Measurements from ENCODE around the gene YEATS2. TPM values are rescaled to one million over a fixed set of nuclear protein-coding genes. Genes with fewer than 3 reads are reported as not detected.

YEATS2 gene
- total RNA-seq, 6 donors from 2014 or later: 23.9 to 65.0 (median 41.2) TPM

DNA sequence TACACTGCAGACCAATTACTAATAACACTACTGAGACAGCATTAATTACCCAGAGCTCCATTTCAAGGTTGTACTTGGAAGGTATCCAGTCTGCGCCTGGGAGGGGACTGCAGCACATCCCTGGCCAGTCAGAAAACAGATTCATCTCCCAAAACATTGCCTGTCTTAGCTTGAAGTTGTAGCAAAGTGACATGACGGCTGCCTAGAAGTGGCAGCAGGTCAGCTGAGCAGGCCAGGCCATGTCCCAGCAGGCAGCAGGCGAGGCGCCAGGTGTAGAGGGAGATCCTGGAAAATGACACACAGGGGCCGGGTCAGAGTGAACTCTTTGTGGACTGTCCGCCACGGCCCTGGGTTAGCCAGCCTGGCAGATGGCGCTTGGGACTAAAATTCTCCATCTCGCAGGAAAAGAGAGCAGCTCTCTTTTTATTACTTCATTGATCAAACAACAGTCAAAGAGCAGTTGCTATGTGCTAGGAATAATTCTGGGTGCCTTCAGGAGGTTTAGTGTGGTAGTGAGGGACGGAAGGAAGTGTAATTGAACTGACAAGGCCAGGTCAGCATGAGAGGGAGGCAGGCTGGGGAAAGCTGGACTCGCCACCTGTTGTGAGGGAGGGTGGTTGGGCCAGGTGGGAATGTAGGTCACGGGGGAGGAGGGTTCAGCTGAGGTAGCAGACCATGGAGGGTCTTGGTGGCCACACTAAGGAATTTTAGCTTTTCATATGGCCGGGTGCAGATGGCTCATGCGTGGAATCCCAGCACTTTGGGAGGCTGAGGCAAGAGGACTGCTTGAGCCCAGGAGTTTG, 129.1 kb downstream of the YEATS2 start:
- H3K27ac ChIP-seq: no peak overlapping the region
- ATAC-seq (ENCODE audit: low FRiP score in 2 of 2): no peak
- H3K36me3 ChIP-seq: peaks cover 10 to 38% (median 16%) of the 10 kb centered on the region in 4 donors
- WGBS, 2 donors: 94 to 98% methylated on average over 10 to 14 of the region's 14 CpGs
- H3K27me3 ChIP-seq: no peaks in the 10 kb centered on the region
- TF ChIP-seq POLR2AphosphoS5 (IDR thresholded peaks at IDR 0.05) (no peak), EP300 (IDR thresholded peaks at IDR 0.05) (no peak), POLR2A (IDR thresholded peaks at IDR 0.05) (no peak)
- TF ChIP-seq, protein P1, sequence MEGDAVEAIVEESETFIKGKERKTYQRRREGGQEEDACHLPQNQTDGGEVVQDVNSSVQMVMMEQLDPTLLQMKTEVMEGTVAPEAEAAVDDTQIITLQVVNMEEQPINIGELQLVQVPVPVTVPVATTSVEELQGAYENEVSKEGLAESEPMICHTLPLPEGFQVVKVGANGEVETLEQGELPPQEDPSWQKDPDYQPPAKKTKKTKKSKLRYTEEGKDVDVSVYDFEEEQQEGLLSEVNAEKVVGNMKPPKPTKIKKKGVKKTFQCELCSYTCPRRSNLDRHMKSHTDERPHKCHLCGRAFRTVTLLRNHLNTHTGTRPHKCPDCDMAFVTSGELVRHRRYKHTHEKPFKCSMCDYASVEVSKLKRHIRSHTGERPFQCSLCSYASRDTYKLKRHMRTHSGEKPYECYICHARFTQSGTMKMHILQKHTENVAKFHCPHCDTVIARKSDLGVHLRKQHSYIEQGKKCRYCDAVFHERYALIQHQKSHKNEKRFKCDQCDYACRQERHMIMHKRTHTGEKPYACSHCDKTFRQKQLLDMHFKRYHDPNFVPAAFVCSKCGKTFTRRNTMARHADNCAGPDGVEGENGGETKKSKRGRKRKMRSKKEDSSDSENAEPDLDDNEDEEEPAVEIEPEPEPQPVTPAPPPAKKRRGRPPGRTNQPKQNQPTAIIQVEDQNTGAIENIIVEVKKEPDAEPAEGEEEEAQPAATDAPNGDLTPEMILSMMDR (IDR thresholded peaks at IDR 0.05): no peak
- peaks cover 9 to 19% (median 14%) of the 10 kb centered on the region in 4 donors for H3K4me1 ChIP-seq
- DNase-seq: no peak
- H3K4me3 ChIP-seq: no peak overlapping the region
- no peaks in the 10 kb centered on the region for H3K9me3 ChIP-seq

DNA sequence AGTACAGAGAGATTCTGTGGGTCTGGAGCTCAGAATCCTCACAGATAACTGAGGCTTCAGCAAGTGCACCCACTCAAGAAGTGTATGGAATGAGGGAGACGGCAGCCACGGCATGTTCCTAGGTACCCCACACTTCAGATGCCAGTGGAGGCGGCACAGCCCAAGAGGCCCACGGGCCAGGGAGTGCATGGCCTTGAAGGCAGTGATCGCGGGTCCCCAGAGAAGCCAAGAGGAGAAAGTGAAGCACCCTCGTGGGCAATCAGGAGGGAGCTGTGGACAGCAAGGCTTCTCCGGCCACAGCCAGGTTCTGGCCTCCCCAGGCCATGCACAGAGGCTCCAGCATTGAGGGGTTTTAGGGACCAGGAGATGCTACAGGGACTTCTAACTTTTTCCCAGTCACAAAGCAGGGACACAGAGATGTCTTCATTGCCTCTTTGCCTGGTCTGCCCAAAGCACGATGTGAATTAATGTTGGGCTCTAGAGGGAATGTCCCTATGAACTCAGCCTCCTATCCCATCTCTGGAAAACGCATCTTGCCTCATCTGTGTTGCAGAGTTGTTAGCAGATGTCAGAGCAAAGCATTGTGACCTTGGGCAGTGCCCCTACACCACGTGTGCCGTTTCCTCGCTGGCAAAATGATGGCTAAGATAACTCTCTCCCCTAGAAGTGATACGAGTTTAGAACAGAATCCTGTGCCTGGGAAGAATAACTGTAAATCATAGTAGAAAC, 130.4 kb downstream of the YEATS2 start:
- H3K4me1 ChIP-seq: peaks cover 9 to 19% (median 14%) of the 10 kb centered on the region in 4 donors
- 84 to 91% methylated on average over 12 to 14 of the region's 14 CpGs for WGBS, 2 donors
- TF ChIP-seq POLR2A (IDR thresholded peaks at IDR 0.05): no peak
- H3K9me3 ChIP-seq: no peaks in the 10 kb centered on the region
- peaks cover 10 to 50% (median 23%) of the 10 kb centered on the region in 4 donors for H3K36me3 ChIP-seq
- no peak for ATAC-seq (ENCODE audit: low FRiP score in 2 of 2)
- H3K27ac ChIP-seq: no peak overlapping the region
- DNase-seq: no peak
- no peaks in the 10 kb centered on the region for H3K27me3 ChIP-seq
- no peak overlapping the region for H3K4me3 ChIP-seq

DNA sequence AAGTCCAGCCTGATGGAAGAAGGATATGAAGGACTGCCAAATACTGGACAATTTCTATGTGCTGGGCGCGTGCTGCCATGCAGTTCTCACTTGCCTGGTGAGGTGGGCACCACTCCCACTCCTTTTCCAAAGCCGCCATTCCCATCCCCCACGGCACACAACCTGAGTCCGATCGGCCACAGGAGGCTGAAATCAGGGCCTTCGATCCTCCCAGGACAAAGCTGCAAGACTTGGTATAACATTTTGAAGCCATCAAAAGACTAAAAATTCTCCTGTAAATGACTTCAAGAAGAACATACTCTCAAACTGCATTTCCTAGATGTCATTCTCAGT, 130.9 kb downstream of the YEATS2 start:
- TF ChIP-seq, protein P1 (IDR thresholded peaks at IDR 0.05): no peak
- TF ChIP-seq POLR2AphosphoS5 (IDR thresholded peaks at IDR 0.05): no peak
- TF ChIP-seq EP300 (IDR thresholded peaks at IDR 0.05): no peak
- no peak for TF ChIP-seq POLR2A (IDR thresholded peaks at IDR 0.05)
- WGBS, 2 donors: 94 to 97% methylated on average over 7 of the region's 7 CpGs
- Histone ChIP-seq H3K4me3 (no peak overlapping the region), H3K9me3 (no peaks in the 10 kb centered on the region), H3K36me3 (peaks cover 10 to 55% (median 28%) of the 10 kb centered on the region in 4 donors), H3K27me3 (no peaks in the 10 kb centered on the region), H3K27ac (no peak overlapping the region), H3K4me1 (peaks cover 9 to 19% (median 14%) of the 10 kb centered on the region in 4 donors)
- no peak for ATAC-seq (ENCODE audit: low FRiP score in 2 of 2)
- DNase-seq: no peak

DNA sequence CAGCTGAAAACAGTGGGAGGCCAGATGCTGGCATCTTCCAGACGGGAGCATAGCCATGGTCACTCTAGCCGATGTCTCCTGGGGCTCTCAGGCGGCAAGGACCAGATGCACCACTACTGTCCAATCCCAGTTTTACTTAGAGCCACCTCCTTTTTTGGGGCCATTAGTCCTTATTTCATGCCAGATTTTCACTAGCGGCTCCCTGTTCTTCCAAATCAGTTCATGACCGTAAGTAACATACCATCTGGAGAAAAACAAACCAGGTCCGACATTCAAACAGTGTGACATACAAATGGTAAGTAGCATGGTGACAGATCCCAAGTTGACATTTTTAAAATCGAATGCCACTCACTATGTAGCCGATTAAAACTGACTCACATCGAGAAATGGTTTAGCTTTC, 131.9 kb downstream of the YEATS2 start:
- Histone ChIP-seq H3K4me3 (no peak overlapping the region), H3K36me3 (peaks cover 10 to 65% (median 36%) of the 10 kb centered on the region in 4 donors), H3K9me3 (no peaks in the 10 kb centered on the region), H3K27me3 (no peaks in the 10 kb centered on the region), H3K4me1 (peaks cover 6 to 14% (median 11%) of the 10 kb centered on the region in 4 donors), H3K27ac (no peak overlapping the region)
- TF ChIP-seq, protein P1 (IDR thresholded peaks at IDR 0.05): no peak
- no peak for TF ChIP-seq POLR2AphosphoS5 (IDR thresholded peaks at IDR 0.05)
- TF ChIP-seq POLR2A (IDR thresholded peaks at IDR 0.05): no peak
- 95 to 97% methylated on average over 9 of the region's 9 CpGs for WGBS, 2 donors
- ATAC-seq (ENCODE audit: low FRiP score in 2 of 2) (no peak), DNase-seq (no peak)

DNA sequence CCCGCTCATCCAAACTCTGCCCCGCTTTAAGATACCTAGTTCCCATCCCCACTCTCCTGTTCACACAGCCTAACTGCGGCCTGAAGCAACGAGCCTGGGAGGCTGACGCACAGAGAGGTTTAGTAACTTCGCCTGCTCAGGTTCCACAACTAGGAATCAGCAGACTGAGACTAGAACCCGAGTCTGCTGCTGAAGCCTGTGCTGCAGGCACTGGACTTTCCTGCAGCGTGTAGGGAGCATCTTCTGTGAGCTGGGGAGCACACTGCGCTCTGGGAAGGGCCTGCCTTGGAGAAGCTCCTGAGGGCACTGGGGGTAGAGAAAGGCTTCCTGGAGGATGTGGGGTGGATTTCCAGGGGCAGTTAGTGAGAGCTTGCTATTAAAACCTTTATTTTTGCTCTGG, 132.6 kb downstream of the YEATS2 start:
- Histone ChIP-seq H3K9me3 (no peaks in the 10 kb centered on the region), H3K4me3 (no peak overlapping the region), H3K27ac (no peak overlapping the region), H3K36me3 (peaks cover 10 to 65% (median 36%) of the 10 kb centered on the region in 4 donors), H3K27me3 (no peaks in the 10 kb centered on the region), H3K4me1 (peaks cover 0 to 7% (median 5%) of the 10 kb centered on the region in 4 donors)
- TF ChIP-seq EP300 (IDR thresholded peaks at IDR 0.05) (no peak), POLR2A (IDR thresholded peaks at IDR 0.05) (no peak), POLR2AphosphoS5 (IDR thresholded peaks at IDR 0.05) (no peak)
- TF ChIP-seq, protein P1 (IDR thresholded peaks at IDR 0.05): no peak
- no peak for DNase-seq
- ATAC-seq (ENCODE audit: low FRiP score in 2 of 2): no peak
- WGBS, 2 donors: 97 to 98% methylated on average over 6 to 9 of the region's 9 CpGs
